NCI-H2227 treated with DMSO at 0.1 percent for 48 hours (cell line): ENCODE data around the gene TCIRG1.

ENCODE experiments used
- DNase-seq: peaks from one replicate; lab custom pipeline; 2025; lab: John Stamatoyannopoulos, UW

TCIRG1 gene

DNA sequence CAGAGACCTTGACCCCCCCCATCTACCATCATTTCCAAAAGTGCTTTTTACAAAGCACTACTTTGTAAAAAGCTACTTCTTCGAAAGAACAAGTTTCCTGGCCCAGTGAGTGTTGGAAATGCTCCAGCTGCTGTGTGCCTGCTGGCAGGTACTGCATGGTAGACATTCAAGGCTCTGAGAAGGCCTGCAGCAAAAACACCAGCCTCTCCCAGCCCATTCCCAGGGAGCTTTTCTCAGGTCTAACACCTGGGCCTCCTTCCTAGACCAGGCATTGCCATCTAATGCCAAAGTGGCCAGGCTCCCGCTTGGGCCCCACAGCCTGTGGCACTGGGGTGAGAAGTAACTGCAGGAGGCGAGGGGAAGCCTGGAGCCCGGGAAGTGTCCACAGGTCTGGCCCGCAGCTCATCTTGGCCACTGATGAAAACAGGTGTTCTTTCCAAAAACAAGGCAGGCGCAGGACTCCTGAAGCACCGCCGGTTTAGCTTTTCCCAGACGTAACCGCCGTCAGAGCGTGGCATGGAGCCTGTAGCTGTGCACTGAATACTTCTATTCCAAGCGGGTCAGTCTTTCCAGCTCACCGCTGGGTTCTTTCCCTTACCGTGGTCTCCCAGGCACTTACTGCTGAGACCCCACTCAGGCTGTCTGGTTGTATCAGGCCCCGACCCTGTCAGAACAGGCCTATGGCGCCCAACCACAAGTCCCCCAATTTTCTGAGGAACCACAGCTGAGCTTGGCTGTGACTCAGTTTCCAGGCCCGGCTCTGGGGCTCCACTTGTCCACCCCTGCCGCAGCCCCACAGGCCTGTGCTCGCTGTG lies 1.2 kb upstream of the TCIRG1 start:
- DNase-seq: no peak

- no peak for DNase-seq
These were observed 553 bp upstream of the TCIRG1 start for GRCh38 chr11:68038226-68038717.

DNA sequence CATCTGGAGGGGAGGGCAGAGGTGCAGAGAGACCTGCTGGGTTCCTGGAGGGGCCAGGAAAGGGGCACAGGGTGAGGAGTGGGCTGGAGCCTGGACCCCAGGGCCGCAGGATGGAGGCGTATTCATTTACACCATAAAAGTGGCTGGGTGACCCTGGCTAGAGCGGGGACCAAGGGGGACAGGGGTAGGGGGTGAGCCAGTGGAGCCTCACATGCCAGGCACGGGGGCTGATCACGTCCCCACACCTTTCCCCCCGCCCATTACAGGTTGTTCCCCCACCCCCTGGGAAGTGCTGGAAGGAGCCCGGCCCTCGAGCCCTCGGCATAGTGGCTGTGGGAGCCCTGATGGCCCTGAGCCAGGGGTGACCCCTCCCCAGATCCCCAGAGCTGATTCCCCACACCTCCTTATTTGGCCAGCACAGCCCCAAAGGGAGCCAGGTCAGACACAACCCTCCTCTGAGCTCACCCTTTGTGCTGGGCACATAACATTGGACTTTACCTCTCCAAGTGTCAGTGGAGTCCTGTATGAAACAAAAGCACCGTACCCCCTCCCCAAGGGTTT lies 781 bp downstream of the TCIRG1 start:
- no peak for DNase-seq

- no peak for DNase-seq
These were observed 1.5 kb downstream of the TCIRG1 start for GRCh38 chr11:68040101-68040956.

- no peak for DNase-seq
These were observed 2.2 kb downstream of the TCIRG1 start for GRCh38 chr11:68040957-68041591.

- DNase-seq: no peak
These were observed 2.9 kb downstream of the TCIRG1 start for GRCh38 chr11:68041617-68042218.

GRCh38 chr11:68042219-68043028 lies 3.6 kb downstream of the TCIRG1 start:
- DNase-seq: no peak

- DNase-seq: no peak
These were observed 4.2 kb downstream of the TCIRG1 start for GRCh38 chr11:68043029-68043348.

- DNase-seq: no peak
These were observed 4.7 kb downstream of the TCIRG1 start for GRCh38 chr11:68043349-68044144.

DNA sequence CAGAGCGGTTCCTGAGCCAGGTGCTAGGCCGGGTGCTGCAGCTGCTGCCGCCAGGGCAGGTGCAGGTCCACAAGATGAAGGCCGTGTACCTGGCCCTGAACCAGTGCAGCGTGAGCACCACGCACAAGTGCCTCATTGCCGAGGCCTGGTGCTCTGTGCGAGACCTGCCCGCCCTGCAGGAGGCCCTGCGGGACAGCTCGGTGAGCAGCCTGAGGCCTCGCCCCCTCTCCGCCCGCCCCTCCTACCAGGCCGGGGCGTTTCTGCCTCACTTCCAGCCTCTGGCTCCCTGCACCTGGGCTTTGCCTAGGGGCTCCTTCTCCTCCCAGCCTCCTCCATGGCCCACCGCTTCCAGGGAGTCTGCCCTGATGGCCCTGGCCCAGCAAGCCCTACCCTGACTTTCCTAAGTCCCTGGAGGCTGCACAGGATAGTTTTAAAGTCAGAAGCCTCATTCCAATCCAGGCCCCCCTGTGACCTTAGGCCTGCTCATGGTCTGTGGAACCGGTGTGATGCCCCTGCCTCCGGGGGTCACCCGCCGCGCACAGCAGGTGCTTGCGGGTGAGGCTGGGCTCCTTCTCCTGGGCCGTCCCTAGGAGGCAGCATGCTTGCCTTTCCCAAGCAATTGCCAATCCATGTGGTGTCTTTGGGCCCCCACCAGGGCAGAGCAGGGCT lies 5.5 kb downstream of the TCIRG1 start:
- DNase-seq: no peak

GRCh38 chr11:68044898-68045351 lies 6.1 kb downstream of the TCIRG1 start:
- no peak for DNase-seq

DNA sequence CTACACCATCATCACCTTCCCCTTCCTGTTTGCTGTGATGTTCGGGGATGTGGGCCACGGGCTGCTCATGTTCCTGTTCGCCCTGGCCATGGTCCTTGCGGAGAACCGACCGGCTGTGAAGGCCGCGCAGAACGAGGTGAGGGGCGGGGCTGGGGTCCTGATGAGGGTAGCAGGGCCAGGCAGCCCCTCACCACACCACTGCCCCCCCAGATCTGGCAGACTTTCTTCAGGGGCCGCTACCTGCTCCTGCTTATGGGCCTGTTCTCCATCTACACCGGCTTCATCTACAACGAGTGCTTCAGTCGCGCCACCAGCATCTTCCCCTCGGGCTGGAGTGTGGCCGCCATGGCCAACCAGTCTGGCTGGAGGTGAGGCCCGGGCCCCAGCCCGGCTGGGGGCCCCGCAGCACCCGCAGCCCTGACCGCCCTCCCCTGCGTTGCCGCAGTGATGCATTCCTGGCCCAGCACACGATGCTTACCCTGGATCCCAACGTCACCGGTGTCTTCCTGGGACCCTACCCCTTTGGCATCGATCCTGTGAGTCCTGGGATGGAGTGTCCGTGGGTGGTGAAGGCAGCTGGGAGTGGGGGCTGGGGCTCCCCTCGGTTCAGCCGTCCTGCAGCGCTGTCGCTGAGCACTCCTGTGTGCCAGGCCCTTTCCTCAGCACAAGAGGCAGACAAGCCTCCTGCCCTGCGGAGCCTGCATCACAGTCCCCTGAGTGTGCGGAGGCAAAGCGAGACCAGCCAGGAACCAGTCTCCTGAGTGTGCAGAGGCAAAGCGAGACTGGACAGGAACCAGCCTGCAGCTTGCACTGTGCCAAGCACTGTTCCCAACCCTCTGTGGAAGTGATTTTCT lies 8.8 kb downstream of the TCIRG1 start:
- DNase-seq: no peak

DNA sequence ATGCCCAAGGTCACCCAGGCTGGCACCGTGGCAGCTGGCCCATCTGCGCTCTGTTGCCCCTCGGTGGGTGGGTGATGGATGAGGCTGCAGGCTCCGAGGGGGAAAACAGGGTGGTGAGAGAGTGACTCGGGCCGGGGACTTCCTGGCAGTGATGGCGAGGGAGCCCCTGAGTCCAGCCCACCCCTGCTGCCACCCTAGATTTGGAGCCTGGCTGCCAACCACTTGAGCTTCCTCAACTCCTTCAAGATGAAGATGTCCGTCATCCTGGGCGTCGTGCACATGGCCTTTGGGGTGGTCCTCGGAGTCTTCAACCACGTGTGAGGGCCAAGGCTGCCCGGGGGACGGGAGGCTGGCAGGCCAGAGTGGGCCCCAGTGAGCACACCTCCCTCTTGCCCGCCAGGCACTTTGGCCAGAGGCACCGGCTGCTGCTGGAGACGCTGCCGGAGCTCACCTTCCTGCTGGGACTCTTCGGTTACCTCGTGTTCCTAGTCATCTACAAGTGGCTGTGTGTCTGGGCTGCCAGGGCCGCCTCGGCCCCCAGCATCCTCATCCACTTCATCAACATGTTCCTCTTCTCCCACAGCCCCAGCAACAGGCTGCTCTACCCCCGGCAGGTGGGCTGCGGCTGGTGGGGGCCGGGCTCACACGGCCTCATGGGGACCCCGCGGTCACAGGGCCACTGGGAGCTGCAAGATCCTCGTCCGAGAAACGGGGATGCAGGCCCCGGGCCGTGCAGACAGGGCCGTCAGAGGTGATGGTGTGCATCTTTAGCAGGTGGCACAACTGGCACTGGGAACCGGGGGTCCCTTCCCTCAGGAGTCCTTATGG lies 10.1 kb downstream of the TCIRG1 start:
- DNase-seq: no peak

GRCh38 chr11:68049509-68050370 lies 10.9 kb downstream of the TCIRG1 start:
- DNase-seq: no peak

DNA sequence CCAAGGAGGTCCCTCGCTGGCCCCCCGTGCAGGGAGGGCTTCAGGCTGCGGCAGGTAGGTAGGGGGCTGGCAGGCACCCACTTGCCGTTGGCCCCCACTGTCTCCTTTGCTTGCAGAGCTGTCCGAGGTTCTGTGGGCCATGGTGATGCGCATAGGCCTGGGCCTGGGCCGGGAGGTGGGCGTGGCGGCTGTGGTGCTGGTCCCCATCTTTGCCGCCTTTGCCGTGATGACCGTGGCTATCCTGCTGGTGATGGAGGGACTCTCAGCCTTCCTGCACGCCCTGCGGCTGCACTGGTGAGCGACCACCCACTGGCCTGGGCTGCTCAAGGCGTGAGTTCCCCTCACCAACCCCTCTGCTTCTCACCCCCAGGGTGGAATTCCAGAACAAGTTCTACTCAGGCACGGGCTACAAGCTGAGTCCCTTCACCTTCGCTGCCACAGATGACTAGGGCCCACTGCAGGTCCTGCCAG lies 11.6 kb downstream of the TCIRG1 start:
- DNase-seq: no peak
